GM12878 (cell line): ENCODE results near the gene RER1.

Experiments
- CHD4 ChIP-seq: fragments of 200-600 bp; sonication (generic); IDR thresholded peaks from 2 replicates; pipeline ENCODE4 v1.6.1; 2016; ENCODE audit warnings: mild to moderate bottlenecking
- CTCF ChIP-seq, 3 experiments: IDR thresholded peaks in 2 of 3; conservative IDR thresholded peaks in 1 of 3; 2 replicates each; pipeline ENCODE4 v1.5.1; 2011; ENCODE audit warnings: low read depth in 3 of 3, low read length in 3 of 3, mild to moderate bottlenecking in 3 of 3, control low read depth in 2 of 3, moderate library complexity in 2 of 3, inconsistent platforms in 1 of 3, mixed read lengths in 1 of 3; ENCODE audit not compliant: control insufficient read depth in 2 of 3, insufficient read depth in 1 of 3; ENCODE audit errors: extremely low read depth in 1 of 3
- EED ChIP-seq: sonication (generic); IDR thresholded peaks from 2 replicates; pipeline ENCODE4 v1.6.1; 2016; ENCODE audit warnings: antibody characterized with exemption, low read depth
- MAX ChIP-seq: IDR thresholded peaks from 2 replicates; pipeline ENCODE4 v1.6.1; 2012; ENCODE audit warnings: low read depth, low read length, improper control_type of control experiment
- MYB ChIP-seq: fragments of 150-350 bp; IDR thresholded peaks from 2 replicates; pipeline ENCODE4 v1.6.1; 2014; ENCODE audit warnings: mild to moderate bottlenecking, low read depth, low read length, borderline replicate concordance
- POLR2A ChIP-seq: IDR thresholded peaks from 2 replicates; pipeline ENCODE4 v1.6.1; 2011; ENCODE audit warnings: low read depth, mild to moderate bottlenecking, low read length
- RCOR1 ChIP-seq: conservative IDR thresholded peaks from 2 replicates; pipeline ENCODE4 v1.6.1; 2012; ENCODE audit warnings: low read depth, low read length, improper control_type of control experiment
- SMAD1 ChIP-seq: fragments of 450-650 bp; IDR thresholded peaks from 2 replicates; pipeline ENCODE4 v1.6.1; 2018; ENCODE audit warnings: mild to moderate bottlenecking, low read depth; ENCODE audit not compliant: partially characterized antibody
- TCF12 ChIP-seq: IDR thresholded peaks from 2 replicates; pipeline ENCODE4 v1.6.1; 2011; ENCODE audit warnings: low read depth, mild to moderate bottlenecking, low read length
- USF2 ChIP-seq: IDR thresholded peaks from 2 replicates; pipeline ENCODE4 v1.6.1; 2011; ENCODE audit warnings: low read depth, low read length, improper control_type of control experiment, borderline replicate concordance
- YY1 ChIP-seq: IDR thresholded peaks from 2 replicates; pipeline ENCODE4 v1.6.1; 2011; ENCODE audit warnings: low read depth, mild to moderate bottlenecking, low read length
- ZBED1 ChIP-seq: IDR thresholded peaks from 2 replicates; pipeline ENCODE4 v1.6.1; 2016; ENCODE audit warnings: borderline replicate concordance

GRCh38 chr1:2385606-2386280 lies 5.9 kb upstream of the RER1 start:
- TF ChIP-seq POLR2A (no peak), USF2 (no peak), MYB (no peak), RCOR1 (no peak), CHD4 (no peak), MAX (no peak), SMAD1 (no peak), TCF12 (no peak), EED (no peak), YY1 (no peak), ZBED1 (no peak), CTCF (IDR thresholded peaks at IDR 0.05 in 2 of 3, conservative IDR thresholded peaks at IDR 0.05 in 1 of 3; ENCODE audit: control insufficient read depth in 2 of 3, extremely low read depth in 1 of 3, insufficient read depth in 1 of 3, low read depth in 3 of 3, low read length in 3 of 3) (no peak)
